K562 treated with DMSO at 1 percent for 4 hours (cell line): Measurements from ENCODE around the gene SYNM. TPM values are rescaled to one million over a fixed set of nuclear protein-coding genes. Genes with fewer than 3 reads are reported as not detected.

ENCODE experiments used
- total RNA-seq: library from RNA; unstranded; fragments of 300-600 nt; gene quantifications from 2 replicates; pipeline ENCODE4 v1.2.3, GENCODE V29; 2022; ENCODE audit not compliant: insufficient read depth

SYNM gene
- total RNA-seq: 1.3 TPM in 2 replicates

GRCh38 chr15:99104788-99105513 lies at the start of gene SYNM:
Gene SYNM (plus strand): TSS chr15:99105080. CDS start chr15:99105200, 120 bp downstream.

Other genes with a start within 250 kb of the SYNM start
- gene PGPEP1L, start 97.3 kb upstream of the SYNM start, total RNA-seq: not detected in 2 replicates
- gene TTC23, start 144.5 kb downstream of the SYNM start, total RNA-seq: 4.4 and 6.7 TPM in 2 replicates
- 6.1 and 7.3 TPM in 2 replicates for gene LRRC28, start 146.4 kb downstream of the SYNM start, total RNA-seq